H1 (cell line): ENCODE measurements around the gene GNB1. TPM values are rescaled to one million over a fixed set of nuclear protein-coding genes. Genes with fewer than 3 reads are reported as not detected.

ENCODE experiments used
- CTCF ChIA-PET: fragments of 300-600 bp; sonication (Branson Sonifier 250); formaldehyde crosslinking; loops from one replicate; lab custom pipeline; 2021; ENCODE audit not compliant: partially characterized antibody; lab: Charles Lee
- POLR2A ChIA-PET: fragments of 300-600 bp; sonication (Branson Sonifier 250); formaldehyde crosslinking; loops from one replicate; lab custom pipeline; 2021; ENCODE audit warnings: inconsistent platforms; ENCODE audit not compliant: partially characterized antibody; lab: Charles Lee
- DNase-seq, 2 experiments: peaks; one replicate each; pipeline versions ENCODE4 v3.0.0 to v3.0.0-alpha.2; 2010 to 2022; ENCODE audit warnings: low spot score in 2 of 2, low read depth in 1 of 2, mixed read lengths in 1 of 2
- FAIRE-seq: peaks from 2 replicates; lab custom pipeline; 2011; peaks lifted over from hg19 to GRCh38; lab: Jason Lieb, UNC
- H2AFZ ChIP-seq: 2 replicates; pipeline ENCODE4 v1.8.1; 2012; ENCODE audit warnings: low read length, inconsistent platforms
- H2AK5ac ChIP-seq: 2 replicates; pipeline ENCODE4 v1.6.1; 2013; ENCODE audit warnings: low read depth, low read length
- H2BK120ac ChIP-seq: replicated peaks from 2 replicates; pipeline ENCODE3; 2013; ENCODE audit warnings: low read depth, low read length, inconsistent platforms
- H2BK12ac ChIP-seq: 2 replicates; pipeline ENCODE4 v1.6.1; 2013; ENCODE audit warnings: low read depth, low read length
- H2BK15ac ChIP-seq: 2 replicates; pipeline ENCODE4 v1.6.1; 2013; ENCODE audit warnings: low read length
- H2BK20ac ChIP-seq: 2 replicates; pipeline ENCODE4 v1.6.1; 2013; ENCODE audit warnings: low read length
- H2BK5ac ChIP-seq: 2 replicates; pipeline ENCODE4 v1.6.1; 2013; ENCODE audit warnings: low read depth, low read length
- H3K14ac ChIP-seq: 2 replicates; pipeline ENCODE4 v1.6.1; 2013; ENCODE audit warnings: inconsistent platforms; ENCODE audit not compliant: insufficient read length
- H3K18ac ChIP-seq: 2 replicates; pipeline ENCODE4 v1.6.1; 2013; ENCODE audit warnings: low read length; ENCODE audit errors: extremely low read depth
- H3K23ac ChIP-seq: 2 replicates; pipeline ENCODE4 v1.6.1; 2013; ENCODE audit warnings: inconsistent platforms; ENCODE audit not compliant: insufficient read length
- H3K23me2 ChIP-seq: 2 replicates; pipeline ENCODE4 v1.6.1; 2013; ENCODE audit warnings: low read depth, low read length
- H3K27ac ChIP-seq: 2 replicates; pipeline ENCODE4 v1.6.1; 2011; ENCODE audit warnings: low read depth, low read length, inconsistent platforms
- H3K27me3 ChIP-seq, 4 experiments: replicated peaks in 1 of 4; 1 replicate in 1 of 4; 2 replicates in 3 of 4; pipeline versions ENCODE4 v1.6.1 to v1.8.1; 2011 to 2013; ENCODE audit warnings: low read length in 3 of 4, mild to moderate bottlenecking in 3 of 4, inconsistent platforms in 2 of 4, mixed read lengths in 2 of 4, moderate library complexity in 1 of 4; ENCODE audit not compliant: control insufficient read depth in 3 of 4, insufficient read depth in 3 of 4; ENCODE audit errors: extremely low read depth in 1 of 4
- H3K36me3 ChIP-seq, 4 experiments: 2 replicates each; pipeline versions ENCODE4 v1.6.1 to v1.8.1; 2011 to 2013; ENCODE audit warnings: mild to moderate bottlenecking in 4 of 4, low read length in 3 of 4, moderate library complexity in 2 of 4, control low read depth in 1 of 4, inconsistent platforms in 1 of 4; ENCODE audit not compliant: insufficient read depth in 4 of 4, control insufficient read depth in 2 of 4
- H3K4ac ChIP-seq: replicated peaks from 2 replicates; pipeline ENCODE3; 2013; ENCODE audit warnings: low read length, low read depth, mixed read lengths, inconsistent platforms; ENCODE audit not compliant: insufficient read length
- H3K4me1 ChIP-seq, 4 experiments: replicated peaks in 1 of 4; 1 replicate in 1 of 4; 2 replicates in 3 of 4; pipeline versions ENCODE4 v1.6.1 to v1.8.1; 2011 to 2013; ENCODE audit warnings: low read length in 3 of 4, inconsistent platforms in 2 of 4, mixed read lengths in 1 of 4; ENCODE audit not compliant: insufficient read depth in 4 of 4, control insufficient read depth in 3 of 4
- H3K4me2 ChIP-seq, 2 experiments: 2 replicates each; pipeline versions ENCODE4 v1.6.1 to v1.8.1; 2011 to 2013; ENCODE audit warnings: low read depth in 2 of 2, low read length in 2 of 2, control low read depth in 1 of 2, inconsistent platforms in 1 of 2, mild to moderate bottlenecking in 1 of 2; ENCODE audit not compliant: insufficient read depth in 1 of 2
- H3K4me3 ChIP-seq, 4 experiments: fragments of 200-600, 300-600 bp in 1 of 4; sonication (generic), shearing (Covaris generic), sonication (Bioruptor Twin) in 1 of 4; 2 replicates each; pipeline versions ENCODE4 v1.5.1 to v1.8.1; 2011 to 2016; ENCODE audit warnings: low read length in 4 of 4, low read depth in 3 of 4, control low read depth in 2 of 4, inconsistent platforms in 2 of 4, mild to moderate bottlenecking in 2 of 4, mixed read lengths in 1 of 4, moderate library complexity in 1 of 4; ENCODE audit not compliant: insufficient read depth in 2 of 4; ENCODE audit errors: extremely low read depth in 1 of 4
- H3K56ac ChIP-seq: replicated peaks from 2 replicates; pipeline ENCODE3; 2013; ENCODE audit warnings: low read depth, mild to moderate bottlenecking, mixed read lengths, low read length, inconsistent platforms; ENCODE audit not compliant: insufficient read length
- H3K79me1 ChIP-seq: 2 replicates; pipeline ENCODE4 v1.6.1; 2013; ENCODE audit warnings: low read depth, low read length, control low read depth
- H3K79me2 ChIP-seq, 2 experiments: 2 replicates each; pipeline versions ENCODE4 v1.6.1 to v1.8.1; 2012 to 2013; ENCODE audit warnings: low read length in 2 of 2, mild to moderate bottlenecking in 2 of 2, inconsistent platforms in 1 of 2; ENCODE audit not compliant: insufficient read depth in 2 of 2, control insufficient read depth in 1 of 2
- H3K9ac ChIP-seq, 4 experiments: replicated peaks in 1 of 4; 1 replicate in 1 of 4; 2 replicates in 3 of 4; pipeline versions ENCODE4 v1.6.1 to v1.8.1; 2011 to 2013; ENCODE audit warnings: low read depth in 3 of 4, low read length in 3 of 4, control low read depth in 2 of 4, mild to moderate bottlenecking in 2 of 4, moderate library complexity in 2 of 4, inconsistent platforms in 1 of 4; ENCODE audit errors: extremely low read depth in 1 of 4
- H3K9me3 ChIP-seq, 2 experiments: 2 replicates each; pipeline versions ENCODE4 v1.6.1 to v1.8.1; 2012 to 2013; ENCODE audit warnings: mild to moderate bottlenecking in 2 of 2, moderate library complexity in 2 of 2, control low read depth in 1 of 2, inconsistent platforms in 1 of 2, low read depth in 1 of 2, low read length in 1 of 2, mixed read lengths in 1 of 2; ENCODE audit not compliant: insufficient read depth in 2 of 2
- H4K20me1 ChIP-seq, 2 experiments: replicated peaks in 1 of 2; 2 replicates each; pipeline versions ENCODE3 to v1.8.1; 2011 to 2013; ENCODE audit warnings: inconsistent platforms in 2 of 2, low read length in 2 of 2, mild to moderate bottlenecking in 1 of 2; ENCODE audit not compliant: insufficient read depth in 2 of 2, control insufficient read depth in 1 of 2
- H4K5ac ChIP-seq: 2 replicates; pipeline ENCODE4 v1.6.1; 2013; ENCODE audit warnings: low read length, low read depth, mixed read lengths, inconsistent platforms; ENCODE audit not compliant: insufficient read length
- H4K8ac ChIP-seq: 2 replicates; pipeline ENCODE4 v1.8.0; 2013; ENCODE audit warnings: mild to moderate bottlenecking, moderate library complexity, low read length, inconsistent platforms; ENCODE audit not compliant: insufficient read depth; ENCODE audit errors: extremely low read depth
- H4K91ac ChIP-seq: replicated peaks from 2 replicates; pipeline ENCODE3; 2013; ENCODE audit warnings: low read length, mixed read lengths, inconsistent platforms; ENCODE audit not compliant: insufficient read length
- RBBP5 ChIP-seq: IDR thresholded peaks from 2 replicates; pipeline ENCODE4 v1.7.1; 2012; ENCODE audit warnings: low read depth, mild to moderate bottlenecking, inconsistent platforms, low read length, moderate library complexity, borderline replicate concordance
- SP1 ChIP-seq: IDR thresholded peaks from 2 replicates; pipeline ENCODE4 v1.6.1; 2011; ENCODE audit warnings: low read depth, low read length
- TAF7 ChIP-seq: optimal IDR thresholded peaks from 2 replicates; pipeline ENCODE3; 2011; ENCODE audit warnings: low read depth, mild to moderate bottlenecking, inconsistent platforms, low read length, moderate library complexity, borderline replicate concordance
- YY1 ChIP-seq: IDR thresholded peaks from 2 replicates; pipeline ENCODE4 v1.6.1; 2011; ENCODE audit warnings: low read depth, mild to moderate bottlenecking, low read length
- WGBS, 2 experiments: shearing (Covaris generic) in 1 of 2; methylation state at CpG; one replicate each; pipeline versions ENCODE4 v1.1.6 to v1.1.7; 2013 to 2015; ENCODE audit warnings: low lambda C conversion rate in 2 of 2, mixed read lengths in 2 of 2, inconsistent platforms in 1 of 2, low coverage in 1 of 2, missing lambda C conversion rate in 1 of 2; ENCODE audit not compliant: insufficient replicate concordance in 2 of 2, insufficient coverage in 1 of 2, insufficient read length in 1 of 2; ENCODE audit errors: extremely low coverage in 1 of 2, missing lambda C conversion rate in 1 of 2; 5-methylcytosine and 5-hydroxymethylcytosine counted together
- polyA plus RNA-seq, 7 experiments: library from polyadenylated mRNA; depleted of rRNA in 3 of 7; stranded (reverse) in 5 of 7; unstranded in 2 of 7; fragments of >200 nt in 5 of 7; fragments of 200-250 nt in 2 of 7; gene quantifications; 1 replicate in 5 of 7; 2 replicates in 1 of 7; 4 replicates in 1 of 7; pipeline versions ENCODE4 v1.2.1 to v1.2.3, GENCODE V29; 2011 to 2013; ENCODE audit warnings: missing spikeins in 2 of 7, mixed read lengths in 2 of 7
- total RNA-seq: library from RNA; stranded (reverse); fragmentation: NEBNext Ultra II Directional; extraction: Animal tissue kit (Norgen Biotek cat#: 25700); gene quantifications from 2 replicates; pipeline ENCODE4 v1.2.1, GENCODE V29; 2021

GNB1 gene
- total and polyA plus RNA-seq, 2 of the 8 experiments (the other 6 are each of a cell fraction or from before 2014, with no cell fraction given) = 343 to 382 TPM

DNA sequence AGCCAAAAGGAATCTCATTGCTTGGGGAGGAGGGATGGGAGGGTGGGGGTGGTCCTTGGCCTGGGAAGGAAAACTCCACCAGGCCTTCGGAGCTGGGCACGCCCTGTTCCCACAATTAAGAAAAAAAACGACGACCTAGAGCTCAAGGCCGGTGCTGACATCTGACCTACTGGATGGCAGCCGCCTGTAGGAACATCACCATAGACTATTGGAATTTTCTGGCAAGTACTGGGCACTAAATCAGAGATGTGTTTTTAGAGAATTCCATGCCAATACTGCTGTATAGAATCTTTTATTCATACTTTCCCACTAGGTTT lies 113.3 kb downstream of the GNB1 start:
- Histone ChIP-seq H3K14ac (no peak overlapping the region), H2BK12ac (no peak overlapping the region), H2BK120ac (no peak overlapping the region), H2BK5ac (0 out of 2 replicates have a peak overlapping the region, but pooled peaks have one; percentile 87), H3K56ac (no peak overlapping the region), H3K23ac (no peak overlapping the region), H2BK20ac (no peak overlapping the region)
- CTCF ChIA-PET = interaction anchor here (1.0 to 2.2 kb wide), 8 partner anchors 12 to 268 kb away, joined by 3 to 6 read pairs (median 4); no protein-coding TSS in a partner anchor
- TF ChIP-seq SP1 = no peak
- no peak for TF ChIP-seq TAF7
- no peak for TF ChIP-seq RBBP5
- no peak for TF ChIP-seq YY1
- TF ChIP-seq, all 59 proteins: peak for 0
- peak overlapping the region; percentile 45; the same call in 1 of the 2 replicates for H4K8ac ChIP-seq
- H4K91ac ChIP-seq = no peak overlapping the region
- H3K9ac ChIP-seq = peak overlapping the region; percentile 8 to 96 (median 71); a peak in 6 of 7 replicates
- WGBS, 2 experiments = 2% methylated on average over 5 of the region's 6 CpGs; no CpG with 5 or more reads in 1 of the 2 experiments
- H4K20me1 ChIP-seq = peaks cover 11 to 16% of the 10 kb centered on the region in 2 experiments
- peak overlapping the region; percentile 66 to 91 (median 77) for H3K4me3 ChIP-seq
- no peak overlapping the region for H3K4ac ChIP-seq
- H3K27me3 ChIP-seq = no peaks in the 10 kb centered on the region
- peaks cover 14% of the 10 kb centered on the region for H3K23me2 ChIP-seq
- H3K4me2 ChIP-seq = peak overlapping the region; percentile 81 to 99
- no peak overlapping the region for H2BK15ac ChIP-seq
- H3K9me3 ChIP-seq = no peaks in the 10 kb centered on the region
- peaks cover 10% of the 10 kb centered on the region; the same call in 1 of the 2 replicates for H3K79me1 ChIP-seq
- POLR2A ChIA-PET = interaction anchor here (0.6 to 1.6 kb wide), 7 partner anchors 11 to 140 kb away, joined by 3 to 7 read pairs (median 4); no protein-coding TSS in a partner anchor
- no peak for FAIRE-seq
- peaks cover 3 to 39% (median 23%) of the 10 kb centered on the region in 4 experiments for H3K4me1 ChIP-seq
- peaks cover 0 to 3% (median 1%) of the 10 kb centered on the region in 4 experiments; a peak in 1 of 8 replicates for H3K36me3 ChIP-seq
- H4K5ac ChIP-seq = peak overlapping the region; percentile 30
- no peak overlapping the region for H2AFZ ChIP-seq
- no peak overlapping the region; the same call in 1 of the 2 replicates for H3K18ac ChIP-seq
- H2AK5ac ChIP-seq = no peak overlapping the region
- peaks cover 16 to 48% of the 10 kb centered on the region in 2 experiments for H3K79me2 ChIP-seq
- H3K27ac ChIP-seq = no peak overlapping the region
- no peak for DNase-seq
